Right atrium auricular region (tissue), 2 donors: ENCODE results near the gene STON1. TPM values are rescaled to one million over a fixed set of nuclear protein-coding genes. Genes with fewer than 3 reads are reported as not detected.

Experiments used
- DNase-seq: peaks from one replicate; pipeline ENCODE4 v3.0.0-alpha.2; 2019; ENCODE audit warnings: low spot score
- H3K27ac ChIP-seq, 2 donors: fragments of 200-600 bp; sonication (generic); 1 replicate in 1 of 2; 2 replicates in 1 of 2; pipeline ENCODE4 v1.5.1; 2016 to 2019
- H3K27me3 ChIP-seq, 2 donors: fragments of 200-600 bp; sonication (generic); one replicate each; pipeline versions ENCODE4 v1.5.1 to v1.6.0; 2017 to 2019
- H3K36me3 ChIP-seq: fragments of 200-600 bp; sonication (generic); one replicate; pipeline ENCODE4 v1.5.1; 2016
- H3K4me1 ChIP-seq, 2 donors: fragments of 200-600 bp; sonication (generic); one replicate each; pipeline versions ENCODE4 v1.5.1 to v1.6.0; 2017 to 2019
- H3K4me3 ChIP-seq, 2 donors: fragments of 200-600 bp; sonication (generic); 1 replicate in 1 of 2; 2 replicates in 1 of 2; pipeline ENCODE4 v1.5.1; 2017 to 2019; ENCODE audit warnings: mild to moderate bottlenecking in 1 of 2, moderate library complexity in 1 of 2
- H3K9me3 ChIP-seq, 2 donors: fragments of 200-600 bp; sonication (generic); one replicate each; pipeline ENCODE4 v1.5.1; 2019
- total RNA-seq, 2 donors: library from RNA; depleted of rRNA; stranded (reverse); fragments of >200 nt; gene quantifications; one replicate each; pipeline ENCODE4 v1.1.0, GENCODE V29; 2016
- TF ChIP-seq, protein P1 (sequence below), 2 donors: fragments of 200-600 bp; sonication (generic); IDR thresholded peaks; one replicate each; pipeline ENCODE4 v1.5.1; 2019; ENCODE audit warnings: antibody characterized with exemption in 2 of 2

STON1 gene
- total RNA-seq, 2 donors from 2014 or later, result 6.4 to 15.9 TPM

DNA sequence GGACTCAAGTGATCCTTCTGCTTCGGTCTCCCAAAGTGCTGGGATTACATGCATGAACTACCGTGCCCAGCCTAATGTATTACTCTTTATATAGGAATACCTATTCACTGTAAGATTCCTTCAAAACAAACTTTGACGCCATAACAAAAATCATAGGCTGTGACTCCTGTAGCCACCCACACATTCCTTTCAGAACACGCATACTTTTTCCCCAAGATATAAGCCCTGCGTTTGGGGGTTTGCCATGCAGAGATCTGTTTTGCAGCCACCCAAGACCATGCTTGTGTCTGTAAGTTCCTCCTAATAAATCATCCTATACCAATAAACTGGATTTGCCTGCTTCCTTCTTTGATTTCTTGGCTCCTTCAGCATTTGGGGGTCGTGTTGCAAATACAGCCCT, 46.0 kb upstream of the STON1 start:
- Histone ChIP-seq H3K27ac (no peak overlapping the region), H3K36me3 (peaks cover 26% of the 10 kb centered on the region), H3K4me1 (no peaks in the 10 kb centered on the region), H3K9me3 (no peaks in the 10 kb centered on the region), H3K4me3 (no peak overlapping the region), H3K27me3 (no peaks in the 10 kb centered on the region)
- TF ChIP-seq, protein P1, sequence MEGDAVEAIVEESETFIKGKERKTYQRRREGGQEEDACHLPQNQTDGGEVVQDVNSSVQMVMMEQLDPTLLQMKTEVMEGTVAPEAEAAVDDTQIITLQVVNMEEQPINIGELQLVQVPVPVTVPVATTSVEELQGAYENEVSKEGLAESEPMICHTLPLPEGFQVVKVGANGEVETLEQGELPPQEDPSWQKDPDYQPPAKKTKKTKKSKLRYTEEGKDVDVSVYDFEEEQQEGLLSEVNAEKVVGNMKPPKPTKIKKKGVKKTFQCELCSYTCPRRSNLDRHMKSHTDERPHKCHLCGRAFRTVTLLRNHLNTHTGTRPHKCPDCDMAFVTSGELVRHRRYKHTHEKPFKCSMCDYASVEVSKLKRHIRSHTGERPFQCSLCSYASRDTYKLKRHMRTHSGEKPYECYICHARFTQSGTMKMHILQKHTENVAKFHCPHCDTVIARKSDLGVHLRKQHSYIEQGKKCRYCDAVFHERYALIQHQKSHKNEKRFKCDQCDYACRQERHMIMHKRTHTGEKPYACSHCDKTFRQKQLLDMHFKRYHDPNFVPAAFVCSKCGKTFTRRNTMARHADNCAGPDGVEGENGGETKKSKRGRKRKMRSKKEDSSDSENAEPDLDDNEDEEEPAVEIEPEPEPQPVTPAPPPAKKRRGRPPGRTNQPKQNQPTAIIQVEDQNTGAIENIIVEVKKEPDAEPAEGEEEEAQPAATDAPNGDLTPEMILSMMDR (IDR thresholded peaks at IDR 0.05), result no peak
- no peak for DNase-seq

DNA sequence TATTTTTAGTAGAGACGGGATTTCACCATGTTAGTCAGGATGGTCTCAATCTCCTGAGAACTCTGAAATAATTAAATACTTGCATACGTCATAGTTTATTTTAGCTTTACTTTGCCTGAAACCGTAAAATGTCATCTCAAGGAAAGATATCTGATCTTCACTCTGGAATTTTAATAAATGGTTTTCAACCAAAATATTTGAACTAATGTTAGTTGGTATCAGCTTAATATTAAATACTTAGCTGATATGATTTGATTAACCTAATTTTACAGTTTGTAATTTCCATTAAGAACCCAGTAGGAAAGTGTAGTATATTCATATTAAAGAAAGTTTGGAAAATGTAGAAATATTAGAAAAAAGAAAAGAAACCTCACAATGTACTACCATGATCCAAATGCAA, 41.4 kb upstream of the STON1 start:
- Histone ChIP-seq H3K4me3 (no peak overlapping the region), H3K4me1 (no peaks in the 10 kb centered on the region), H3K27me3 (no peaks in the 10 kb centered on the region), H3K9me3 (no peaks in the 10 kb centered on the region), H3K27ac (no peak overlapping the region), H3K36me3 (peaks cover 29% of the 10 kb centered on the region)
- TF ChIP-seq, protein P1 (IDR thresholded peaks at IDR 0.05), result no peak
- no peak for DNase-seq

DNA sequence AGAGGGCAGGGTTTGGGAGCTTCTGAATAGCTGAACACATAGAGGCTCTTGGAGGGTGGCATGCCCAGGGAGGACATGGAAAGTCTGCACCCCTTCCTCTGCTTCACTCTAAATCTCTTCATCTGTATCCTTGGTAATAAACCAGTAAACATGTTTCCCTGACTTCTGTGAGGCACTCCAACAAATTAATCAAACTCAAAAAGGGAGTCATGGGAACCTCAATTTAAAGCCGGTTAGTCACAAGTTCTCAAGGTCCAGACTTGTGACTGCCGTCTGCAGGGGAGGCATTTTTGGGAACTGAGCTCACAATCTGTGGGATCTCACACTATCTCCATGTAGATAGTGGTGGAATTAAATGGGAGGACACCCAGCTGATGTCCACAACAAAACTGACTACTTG, 33.1 kb upstream of the STON1 start:
- no peaks in the 10 kb centered on the region for H3K9me3 ChIP-seq
- H3K4me1 ChIP-seq, result no peaks in the 10 kb centered on the region
- H3K4me3 ChIP-seq, result no peak overlapping the region
- H3K36me3 ChIP-seq, result peaks cover 28% of the 10 kb centered on the region
- H3K27me3 ChIP-seq, result no peaks in the 10 kb centered on the region
- TF ChIP-seq, protein P1 (IDR thresholded peaks at IDR 0.05), result no peak
- H3K27ac ChIP-seq, result no peak overlapping the region
- no peak for DNase-seq

DNA sequence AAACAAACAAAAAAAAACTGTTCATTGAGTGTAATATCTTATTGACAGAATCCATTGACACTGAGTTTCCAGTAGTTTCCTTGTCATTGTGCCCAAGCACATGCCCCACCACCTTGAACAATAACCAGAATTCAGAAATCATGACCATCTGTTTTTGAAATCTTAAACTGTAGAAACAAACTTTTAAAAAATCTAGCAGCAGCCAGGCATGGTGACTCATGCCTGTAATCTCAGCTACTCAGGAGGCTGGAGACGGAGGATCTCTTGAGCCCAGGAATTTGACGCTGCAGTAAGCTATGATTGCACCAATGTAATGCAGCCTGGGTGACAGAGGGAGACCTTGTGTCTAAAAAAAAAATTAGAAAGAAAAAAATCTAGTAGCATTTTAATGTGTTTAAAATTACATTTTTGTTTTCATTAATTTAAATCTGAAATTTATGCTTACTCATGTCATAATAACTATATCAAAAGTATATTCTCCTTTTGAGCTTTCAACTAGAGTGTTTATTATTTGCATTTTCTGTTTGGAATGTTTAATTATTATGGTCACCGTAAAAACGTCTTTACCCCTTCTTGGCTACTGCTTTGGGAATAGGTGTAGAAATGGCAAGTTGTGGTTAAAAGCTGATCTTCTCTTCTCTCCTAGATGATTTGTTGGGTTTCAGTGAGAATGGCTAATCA, 25.2 kb upstream of the STON1 start:
- Histone ChIP-seq H3K4me3 (no peak overlapping the region), H3K36me3 (peaks cover 17% of the 10 kb centered on the region), H3K9me3 (no peaks in the 10 kb centered on the region), H3K27me3 (no peaks in the 10 kb centered on the region), H3K27ac (no peak overlapping the region), H3K4me1 (peaks cover 0 to 17% of the 10 kb centered on the region in 2 donors)
- TF ChIP-seq, protein P1 (IDR thresholded peaks at IDR 0.05), result no peak
- no peak for DNase-seq

DNA sequence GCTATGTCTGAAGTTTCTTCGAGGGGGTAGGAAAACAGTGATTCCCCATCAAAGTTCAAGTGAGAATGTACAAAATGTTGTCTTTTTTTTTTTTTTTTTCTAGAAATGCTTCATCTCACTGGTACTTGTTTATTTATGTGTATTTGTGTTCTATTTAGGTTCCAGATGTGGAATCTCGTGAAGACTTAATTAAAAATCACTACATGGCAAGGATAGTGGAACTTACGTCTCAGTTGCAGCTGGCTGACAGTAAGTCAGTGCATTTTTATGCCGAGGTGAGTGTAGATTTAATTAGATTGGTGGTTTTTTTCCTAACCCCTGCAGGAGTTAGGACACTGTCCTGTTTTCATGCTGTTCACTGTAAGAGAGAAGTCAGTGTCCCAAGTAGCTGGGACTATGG, 22.8 kb upstream of the STON1 start:
- DNase-seq, result no peak
- H3K9me3 ChIP-seq, result no peaks in the 10 kb centered on the region
- H3K36me3 ChIP-seq, result peaks cover 18% of the 10 kb centered on the region
- H3K27ac ChIP-seq, result no peak overlapping the region
- no peak overlapping the region for H3K4me3 ChIP-seq
- peaks cover 0 to 21% of the 10 kb centered on the region in 2 donors for H3K4me1 ChIP-seq
- H3K27me3 ChIP-seq, result no peaks in the 10 kb centered on the region
- TF ChIP-seq, protein P1 (IDR thresholded peaks at IDR 0.05), result no peak
